NCI-H460 (cell line): Measurements from ENCODE around the gene TNIP1. TPM values are rescaled to one million over a fixed set of nuclear protein-coding genes. Genes with fewer than 3 reads are reported as not detected.

Experiments
- DNase-seq: peaks from one replicate; pipeline ENCODE4 v3.0.0-alpha.2; 2016; ENCODE audit warnings: low read depth; ENCODE audit errors: extremely low read depth
- total RNA-seq: library from RNA; depleted of rRNA; stranded (reverse); fragments of >200 nt; shearing (Covaris generic); gene quantifications from 2 replicates; pipeline ENCODE4 v1.2.3, GENCODE V29; 2014

The TNIP1 gene
- total RNA-seq, 1 experiment from 2014 or later = 48.3 TPM

DNA sequence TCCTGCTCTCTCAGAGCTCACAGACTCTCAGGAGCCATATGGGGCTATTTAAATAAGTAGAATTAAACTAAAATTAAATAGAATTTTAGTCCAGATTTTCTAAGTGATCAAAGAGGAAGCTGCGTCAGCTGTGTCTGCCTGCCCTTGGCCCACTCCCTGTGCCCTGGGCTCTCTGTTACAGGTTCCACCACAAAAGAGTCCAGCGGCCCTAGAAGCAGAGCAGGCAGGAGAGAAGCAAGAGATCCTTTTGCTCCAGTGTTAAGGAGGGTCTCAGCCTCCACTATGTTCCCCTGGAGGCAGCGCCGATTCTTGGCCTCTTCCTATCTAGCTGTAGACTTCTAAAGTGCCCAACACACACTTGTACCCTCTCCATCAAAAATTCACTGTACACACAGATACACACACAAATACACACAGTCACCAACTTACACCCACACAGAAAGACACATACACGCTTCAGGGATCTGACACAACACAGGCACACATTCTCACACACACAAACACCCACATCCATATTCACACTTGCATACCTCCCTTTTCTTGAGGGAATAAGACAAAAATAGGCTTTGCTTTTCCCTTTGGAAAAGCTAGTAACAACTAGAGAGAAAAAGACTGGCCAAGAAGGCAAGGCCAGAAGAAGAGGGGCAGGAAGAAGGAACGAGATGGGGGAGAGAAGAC lies 5.5 kb upstream of the TNIP1 start:
- no peak for DNase-seq

DNA sequence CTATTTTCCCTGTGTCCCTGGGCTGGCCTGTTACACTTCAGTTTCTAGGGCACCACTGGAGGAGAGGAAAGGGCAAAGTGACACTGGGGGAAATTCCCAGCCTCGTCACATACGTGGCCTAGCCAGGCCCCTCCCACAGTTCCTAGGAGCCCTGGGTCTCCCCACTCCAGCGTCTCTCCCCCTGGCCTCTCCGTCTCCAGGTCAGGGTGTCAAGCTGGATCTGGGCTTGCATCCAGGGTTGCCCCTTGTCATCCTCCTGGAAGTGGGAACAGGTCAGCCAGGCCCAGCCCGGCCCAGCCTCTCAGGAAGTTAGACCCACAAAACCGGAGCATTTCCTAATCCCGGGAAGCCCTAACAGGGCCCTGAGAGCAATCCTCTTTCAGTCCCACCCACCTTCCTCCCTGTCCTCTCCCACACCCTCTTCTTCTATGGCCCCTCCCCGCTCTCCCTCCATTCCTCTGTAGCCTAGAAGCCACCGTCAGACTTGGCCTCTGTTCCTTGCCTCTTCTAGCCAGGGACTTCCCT lies 4.7 kb upstream of the TNIP1 start:
- DNase-seq = no peak

- DNase-seq = no peak
Measured at GRCh38 chr5:151084363-151084762, 3.5 kb upstream of the TNIP1 start.

DNA sequence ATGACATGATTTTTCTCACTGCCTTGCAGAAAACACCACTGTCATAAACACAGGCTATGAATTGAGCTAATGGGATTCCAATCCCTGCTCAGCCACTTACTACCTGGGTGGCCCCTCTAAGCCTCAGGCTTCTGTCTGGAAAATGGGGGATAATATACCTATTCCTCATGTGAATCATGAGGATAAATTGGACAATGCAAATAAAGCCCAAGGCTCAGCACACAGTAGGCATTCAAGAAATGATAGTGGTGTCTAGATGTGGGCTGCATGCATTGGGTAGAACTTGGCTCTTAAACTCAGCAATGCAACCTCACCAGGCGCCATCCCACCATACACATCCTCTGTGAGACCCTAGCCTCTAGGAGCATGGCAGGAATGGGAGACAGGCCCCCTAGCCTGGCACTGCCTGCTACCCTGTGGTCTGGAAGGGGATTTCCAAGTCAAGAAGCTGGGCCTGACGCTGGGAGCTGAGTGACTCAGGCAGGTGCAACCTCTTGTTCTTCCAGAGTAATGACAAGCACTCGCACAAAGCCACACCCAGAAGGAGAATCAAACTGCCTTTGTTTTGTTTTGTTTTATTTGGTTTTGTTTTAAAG lies 2.3 kb upstream of the TNIP1 start:
- no peak for DNase-seq

DNA sequence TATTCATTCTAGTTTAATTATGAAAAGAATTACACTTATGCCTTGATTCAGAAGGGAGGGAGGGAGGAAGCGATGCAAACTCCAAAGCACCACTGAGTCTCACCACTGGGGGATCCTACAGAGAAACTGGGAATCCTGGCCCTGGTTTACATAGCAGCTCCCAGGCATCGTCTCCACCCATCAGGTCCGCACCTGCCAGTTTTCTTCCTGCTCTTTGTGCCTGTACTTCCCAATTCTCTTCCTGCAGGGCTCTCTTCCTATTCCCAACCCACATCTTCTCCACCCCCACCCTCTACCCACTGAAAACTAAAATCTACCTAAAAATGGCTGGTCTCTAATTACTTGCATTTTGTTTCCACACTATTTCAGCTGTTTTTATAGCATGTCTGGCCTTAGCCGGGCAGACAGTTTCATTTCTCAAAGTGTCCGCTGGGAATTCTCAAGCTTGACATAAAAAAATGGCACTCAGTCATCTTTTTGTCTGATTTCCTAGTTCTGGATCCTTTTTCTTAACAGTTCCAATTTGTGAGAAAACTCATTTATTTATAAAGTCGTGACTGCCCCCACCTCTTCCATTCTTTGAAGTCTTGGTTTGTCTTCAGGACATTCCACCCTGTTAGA lies 1.6 kb upstream of the TNIP1 start:
- DNase-seq = peak; percentile 31

DNA sequence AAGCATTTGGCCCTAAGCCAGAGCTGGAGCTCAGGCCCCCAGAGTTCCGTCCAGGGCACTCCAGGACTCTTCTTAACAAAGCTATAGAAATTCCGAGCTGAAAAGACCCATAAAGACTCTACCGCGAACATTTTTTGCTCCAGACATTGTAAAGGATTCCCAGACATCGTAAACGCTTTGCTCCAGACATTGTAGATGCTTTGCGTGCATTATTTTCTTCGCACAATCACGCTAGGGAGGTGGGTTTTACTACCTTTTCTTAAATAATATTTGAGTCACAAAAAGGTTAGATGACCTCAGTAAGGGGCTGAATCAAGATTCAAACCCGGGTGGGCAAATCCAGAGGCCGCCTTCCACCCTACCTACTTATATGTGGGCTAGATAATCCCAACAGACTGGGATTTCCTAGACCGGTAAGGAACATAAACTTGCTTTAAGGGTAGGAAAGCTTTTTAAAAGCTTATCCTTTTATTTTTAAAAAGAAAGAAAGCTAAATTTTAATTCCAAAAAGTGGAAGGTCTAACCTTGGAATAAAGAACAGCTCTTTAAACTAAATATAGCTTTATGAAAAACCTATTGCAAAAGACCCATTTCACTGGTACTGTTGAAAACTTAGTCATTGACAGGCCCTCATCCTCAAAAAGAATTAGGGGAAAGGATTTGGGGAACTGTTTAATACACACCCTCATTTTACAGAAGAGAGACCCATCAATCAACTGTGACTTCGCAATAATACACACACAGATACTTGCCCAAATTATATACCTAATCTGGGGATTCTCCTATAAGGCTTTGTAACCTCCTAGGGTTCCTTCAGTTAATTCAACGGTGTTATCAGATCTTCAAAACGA lies 822 bp upstream of the TNIP1 start:
- DNase-seq = no peak

DNA sequence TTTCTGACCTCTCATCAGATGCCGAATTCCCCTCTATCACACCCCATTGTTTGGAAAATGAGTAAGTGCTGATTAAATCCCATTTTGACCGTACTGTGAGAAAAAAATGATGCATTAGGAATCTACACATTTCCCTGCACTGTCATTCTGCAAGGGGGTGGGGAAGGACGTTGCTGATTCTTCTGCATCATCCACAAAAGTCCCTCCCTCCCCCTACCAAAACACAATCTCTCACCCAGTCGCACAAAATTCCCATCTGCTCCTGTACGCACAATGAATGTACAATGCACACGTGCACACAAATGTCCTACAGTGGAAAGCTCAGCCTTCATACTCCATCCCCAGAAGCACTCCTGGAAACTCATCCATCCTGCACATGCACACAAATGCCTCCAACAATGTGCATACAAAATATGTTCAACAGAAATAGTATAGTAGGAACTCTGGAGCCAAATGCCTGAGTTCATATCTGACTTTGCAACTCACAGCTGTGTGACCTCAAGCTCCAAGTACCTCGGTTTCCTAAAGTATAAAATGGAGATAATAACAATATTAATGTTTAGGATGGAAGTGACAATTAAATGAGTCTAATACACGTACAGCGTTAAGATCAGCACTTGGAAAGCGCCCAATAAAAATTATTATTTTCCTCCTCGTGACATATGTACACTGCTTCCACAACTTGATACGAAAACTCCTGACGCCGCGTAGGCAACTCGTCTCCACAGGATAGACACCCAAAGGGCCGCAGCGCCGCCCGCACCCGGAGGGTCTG lies 809 bp downstream of the TNIP1 start:
- peak; percentile 41 for DNase-seq

- DNase-seq = no peak
Measured at GRCh38 chr5:151078490-151079262, 2.2 kb downstream of the TNIP1 start.

- DNase-seq = no peak
Measured at GRCh38 chr5:151077967-151078366, 2.9 kb downstream of the TNIP1 start.

DNA sequence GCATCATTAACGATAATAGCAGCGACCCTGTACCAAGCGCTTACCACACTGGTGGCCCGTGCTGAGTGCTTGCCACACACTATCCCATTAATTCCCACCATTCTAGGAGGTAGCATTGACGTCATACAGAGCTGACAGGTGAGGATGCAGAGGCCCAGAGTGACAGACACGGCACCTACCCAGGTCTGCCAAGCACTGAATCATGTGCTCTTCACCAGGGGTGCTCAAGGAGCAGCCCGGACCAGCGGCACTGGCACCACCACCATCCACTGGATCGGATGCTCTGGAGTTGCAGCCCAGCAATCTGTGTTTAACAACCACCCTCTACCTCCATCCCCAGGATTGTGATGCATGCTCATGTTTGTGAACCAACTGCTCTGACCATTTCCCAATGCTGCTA lies 3.4 kb downstream of the TNIP1 start:
- DNase-seq = no peak

GRCh38 chr5:151076616-151077015 lies 4.2 kb downstream of the TNIP1 start:
- DNase-seq = no peak

DNA sequence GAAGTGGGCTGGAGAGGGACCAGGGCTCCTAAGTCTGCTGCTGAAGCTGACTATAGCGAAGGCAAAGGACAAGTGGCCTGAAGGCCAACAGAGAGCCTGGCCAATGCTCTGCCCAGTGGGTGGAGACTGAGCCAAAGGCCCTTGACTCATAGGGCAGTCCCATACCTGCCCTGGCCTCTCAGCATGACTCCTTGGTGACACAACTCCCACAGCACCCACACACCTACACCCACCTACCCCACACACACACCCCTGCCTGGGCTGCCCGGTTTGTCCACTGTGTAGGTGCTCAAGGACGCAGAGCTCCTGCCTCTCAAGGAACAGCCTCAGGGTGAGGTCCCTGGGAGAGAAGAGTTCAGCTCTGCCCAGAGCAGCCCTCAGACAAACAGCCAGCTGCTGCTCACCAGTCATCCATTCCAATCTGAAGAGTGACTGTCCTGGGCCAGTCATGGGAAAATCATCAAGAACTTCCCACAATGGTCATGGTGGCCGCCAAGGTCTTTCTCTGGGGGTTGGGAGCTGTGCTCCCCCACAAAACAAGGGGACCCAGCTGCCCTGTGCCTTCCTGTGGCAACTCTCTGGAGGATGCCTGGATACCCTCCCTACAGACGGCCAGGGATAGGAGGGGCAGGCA lies 5.0 kb downstream of the TNIP1 start:
- no peak for DNase-seq

GRCh38 chr5:151074557-151074956 lies 6.3 kb downstream of the TNIP1 start:
- no peak for DNase-seq

DNA sequence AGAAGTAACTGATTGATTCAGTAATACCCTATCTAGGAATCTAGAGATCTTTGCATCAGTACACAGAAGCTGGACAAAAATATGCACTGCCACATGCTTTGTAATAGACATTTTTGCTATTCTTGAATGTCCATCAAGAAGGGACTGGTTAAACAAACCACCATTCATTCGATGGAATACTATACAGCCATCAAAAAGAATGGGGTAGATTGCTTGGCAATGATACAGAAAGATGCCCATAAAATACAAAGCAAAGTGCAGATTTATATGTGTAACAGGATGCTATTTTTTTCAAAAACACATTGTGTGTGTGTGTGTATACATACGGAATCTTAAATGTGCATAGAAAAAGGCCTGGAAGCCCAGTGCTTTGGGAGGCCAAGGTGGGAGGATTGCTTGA lies 7.6 kb downstream of the TNIP1 start:
- no peak for DNase-seq

- DNase-seq = peak; percentile 24
Measured at GRCh38 chr5:151072630-151073025, 8.2 kb downstream of the TNIP1 start.

DNA sequence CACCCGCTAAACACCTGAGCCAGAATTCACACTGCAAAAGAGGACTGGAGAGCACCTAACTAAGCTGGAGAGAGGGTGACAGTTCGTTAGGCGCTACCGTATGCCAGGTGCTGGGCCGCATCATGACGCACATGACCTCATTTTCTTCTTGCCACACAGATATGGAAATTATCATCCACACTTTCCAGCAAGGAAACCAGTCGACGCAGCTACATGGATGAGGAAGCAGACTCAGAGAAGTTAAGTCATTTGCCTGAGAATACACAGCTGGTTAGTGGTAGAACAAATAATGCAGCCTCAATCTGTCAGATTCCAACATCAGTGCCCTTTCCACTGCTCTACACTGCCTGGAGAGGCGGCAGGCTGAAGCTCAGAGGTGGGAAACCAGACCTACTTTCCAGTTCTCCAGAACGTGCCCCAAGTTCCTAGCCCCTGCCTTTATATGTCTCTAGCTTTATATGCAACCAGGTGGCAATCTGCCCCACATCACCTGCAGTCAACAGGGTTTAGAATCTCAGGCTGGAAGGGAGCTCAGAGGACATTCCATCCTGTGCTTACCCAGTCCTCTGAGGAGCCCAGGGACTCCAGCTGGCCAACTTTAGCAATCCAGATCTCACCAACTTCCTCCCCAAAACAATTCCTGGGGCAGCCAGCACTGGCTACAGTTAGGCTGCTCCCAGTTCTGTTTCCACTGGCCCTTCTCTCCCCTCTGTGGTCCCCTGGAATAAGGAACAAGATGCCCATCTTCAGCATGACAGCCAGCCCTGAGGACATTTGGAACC lies 8.8 kb downstream of the TNIP1 start:
- no peak for DNase-seq

DNA sequence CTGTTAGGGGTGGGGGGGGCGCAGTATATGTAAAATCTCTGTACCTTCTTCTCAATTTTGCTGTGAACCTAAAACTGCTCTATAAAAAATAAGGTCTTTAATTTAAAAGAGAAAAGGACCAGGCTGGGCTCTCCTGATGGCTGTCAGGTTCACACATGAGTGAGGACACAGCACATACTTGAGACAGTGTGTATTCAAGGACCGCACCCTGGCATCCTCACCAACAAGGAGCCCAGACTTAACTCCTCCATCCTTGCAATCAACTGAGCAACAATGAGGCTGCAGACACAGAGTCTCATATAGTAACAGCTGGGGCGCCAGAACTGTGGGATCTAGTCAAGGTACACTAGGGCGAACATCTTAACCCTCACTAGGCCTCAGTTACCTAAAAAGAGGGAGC lies 9.8 kb downstream of the TNIP1 start:
- DNase-seq = no peak

GRCh38 chr5:151070449-151070848 lies 10.4 kb downstream of the TNIP1 start:
- no peak for DNase-seq
